B cell (primary cell): ENCODE measurements around the gene FER. TPM values are rescaled to one million over a fixed set of nuclear protein-coding genes. Genes with fewer than 3 reads are reported as not detected.

Experiments used
- ATAC-seq: fragments of 200-7000 bp; cut with Tn5 transposase; one replicate; pipeline ENCODE4 v1.10.0; 2021; ENCODE audit warnings: low read depth, mild to moderate bottlenecking, moderate number of reproducible peaks, moderate library complexity
- CTCF ChIA-PET: fragments of 350-600 bp; sonication (Branson Sonifier 250); formaldehyde crosslinking; loops from one replicate; lab custom pipeline; 2021; ENCODE audit warnings: antibody characterized with exemption, inconsistent platforms; lab: Charles Lee
- POLR2A ChIA-PET: fragments of 350-600 bp; sonication (Branson Sonifier 250); formaldehyde crosslinking; loops from one replicate; lab custom pipeline; 2021; ENCODE audit warnings: antibody characterized with exemption; lab: Charles Lee
- DNase-seq: peaks from one replicate; pipeline ENCODE4 v3.0.0; 2013
- H2AFZ ChIP-seq: 2 replicates; pipeline ENCODE4 v1.6.1; 2012; ENCODE audit warnings: mild to moderate bottlenecking, low read depth, low read length; ENCODE audit not compliant: insufficient read depth, poor library complexity, severe bottlenecking
- H3K27ac ChIP-seq, 2 donors: 1 replicate in 1 of 2; 2 replicates in 1 of 2; pipeline ENCODE4 v1.5.1; 2012 to 2013; ENCODE audit warnings: low read length in 2 of 2, mild to moderate bottlenecking in 2 of 2, moderate library complexity in 1 of 2
- H3K27me3 ChIP-seq, 4 experiments: fragments of 200-600 bp in 1 of 4; sonication (generic) in 1 of 4; replicated peaks in 1 of 4; 1 replicate in 2 of 4; 2 replicates in 2 of 4; pipeline versions ENCODE4 v1.6.1 to v1.7.0; 2013 to 2016; ENCODE audit warnings: low read length in 3 of 4, mild to moderate bottlenecking in 2 of 4, mixed read lengths in 1 of 4, moderate library complexity in 1 of 4; ENCODE audit not compliant: insufficient read depth in 4 of 4, control insufficient read depth in 3 of 4; ENCODE audit errors: control extremely low read depth in 1 of 4
- H3K36me3 ChIP-seq, 2 experiments: replicated peaks in 1 of 2; 1 replicate in 1 of 2; 2 replicates in 1 of 2; pipeline versions ENCODE4 v1.6.1 to v1.7.1; 2013; ENCODE audit warnings: low read length in 1 of 2; ENCODE audit not compliant: insufficient read depth in 2 of 2, control insufficient read depth in 1 of 2; ENCODE audit errors: control extremely low read depth in 1 of 2, extremely low read depth in 1 of 2
- H3K4me1 ChIP-seq, 2 donors: fragments of 200-600 bp in 1 of 2; sonication (generic) in 1 of 2; 1 replicate in 1 of 2; 2 replicates in 1 of 2; pipeline versions ENCODE4 v1.5.1 to v1.6.1; 2013 to 2017; ENCODE audit warnings: low read length in 2 of 2; ENCODE audit not compliant: control insufficient read depth in 2 of 2, insufficient read depth in 2 of 2
- H3K4me2 ChIP-seq: replicated peaks from 2 replicates; pipeline ENCODE3; 2012; ENCODE audit warnings: mild to moderate bottlenecking, low read depth, low read length; ENCODE audit not compliant: poor library complexity, severe bottlenecking
- H3K4me3 ChIP-seq, 5 experiments: fragments of 200-600 bp in 1 of 5; sonication (generic) in 1 of 5; 1 replicate in 3 of 5; 2 replicates in 2 of 5; pipeline versions ENCODE4 v1.5.1 to v1.7.0; 2011 to 2016; ENCODE audit warnings: low read length in 4 of 5, mild to moderate bottlenecking in 4 of 5, low read depth in 2 of 5, control low read depth in 1 of 5, moderate library complexity in 1 of 5; ENCODE audit not compliant: insufficient read depth in 1 of 5; ENCODE audit errors: control extremely low read depth in 1 of 5, extremely low read depth in 1 of 5
- H3K79me2 ChIP-seq: fragments of 200-600 bp; sonication (generic); one replicate; pipeline ENCODE4 v1.6.0; 2016; ENCODE audit warnings: low read length; ENCODE audit not compliant: control insufficient read depth, insufficient read depth
- H3K9ac ChIP-seq: fragments of 200-600 bp; sonication (generic); 2 replicates; pipeline ENCODE4 v1.6.1; 2017; ENCODE audit warnings: mild to moderate bottlenecking, low read length, moderate library complexity
- H3K9me3 ChIP-seq, 3 donors: one replicate each; pipeline versions ENCODE4 v1.6.1 to v1.7.1; 2013; ENCODE audit warnings: low read length in 2 of 3; ENCODE audit not compliant: control insufficient read depth in 2 of 3, insufficient read depth in 1 of 3; ENCODE audit errors: control extremely low read depth in 1 of 3
- H4K20me1 ChIP-seq: 2 replicates; pipeline ENCODE4 v1.6.0; 2012; ENCODE audit warnings: mild to moderate bottlenecking, low read length; ENCODE audit not compliant: insufficient read depth, control insufficient read depth, poor library complexity, severe bottlenecking
- H3K27ac Mint-ChIP-seq: one replicate; pipeline ENCODE4 v1.8.0; 2021; ENCODE audit warnings: mixed read lengths
- H3K27me3 Mint-ChIP-seq: one replicate; pipeline ENCODE4 v1.8.0; 2021; ENCODE audit warnings: mixed read lengths
- H3K4me1 Mint-ChIP-seq: one replicate; pipeline ENCODE4 v1.8.0; 2021; ENCODE audit warnings: mixed read lengths
- H3K4me3 Mint-ChIP-seq: one replicate; pipeline ENCODE4 v1.8.0; 2021; ENCODE audit warnings: mixed read lengths
- H3K9me3 Mint-ChIP-seq: one replicate; pipeline ENCODE4 v1.8.0; 2022; ENCODE audit warnings: mixed read lengths; ENCODE audit not compliant: insufficient read depth
- EZH2 ChIP-seq: IDR thresholded peaks from 2 replicates; pipeline ENCODE4 v1.6.1; 2012; ENCODE audit warnings: borderline replicate concordance, low read depth, mild to moderate bottlenecking, moderate library complexity, low read length; ENCODE audit not compliant: insufficient read depth, poor library complexity, severe bottlenecking
- WGBS: methylation state at CpG from one replicate; pipeline ENCODE4 v1.1.5; 2013; ENCODE audit warnings: missing lambda C conversion rate; ENCODE audit not compliant: insufficient coverage; 5-methylcytosine and 5-hydroxymethylcytosine counted together
- intact Hi-C: fragments of 100-400 bp; cut with micrococcal nuclease; formaldehyde crosslinking; loops from one replicate; pipeline ENCODE4 v1.10.0; 2022
- polyA plus RNA-seq: library from polyadenylated mRNA; depleted of rRNA; stranded (reverse); fragments of >200 nt; gene quantifications from 2 replicates; pipeline ENCODE4 v1.2.3, GENCODE V29; 2012
- total RNA-seq, 2 donors: library from RNA; stranded (reverse); fragments of 120-200 nt in 1 of 2; gene quantifications; 1 replicate in 1 of 2; 2 replicates in 1 of 2; pipeline versions ENCODE4 v1.2.3 to v1.2.4, GENCODE V29; 2013 to 2022
- TF ChIP-seq, protein P1 (sequence below): fragments of 200-600 bp; IDR thresholded peaks from one replicate; pipeline ENCODE4 v1.8.0; 2022; ENCODE audit warnings: antibody characterized with exemption, mild to moderate bottlenecking

Gene FER
- total and polyA plus RNA-seq, 2 donors (not counting 1 experiment from before 2014, with no cell fraction given), result 1.3 to 41.3 TPM

DNA sequence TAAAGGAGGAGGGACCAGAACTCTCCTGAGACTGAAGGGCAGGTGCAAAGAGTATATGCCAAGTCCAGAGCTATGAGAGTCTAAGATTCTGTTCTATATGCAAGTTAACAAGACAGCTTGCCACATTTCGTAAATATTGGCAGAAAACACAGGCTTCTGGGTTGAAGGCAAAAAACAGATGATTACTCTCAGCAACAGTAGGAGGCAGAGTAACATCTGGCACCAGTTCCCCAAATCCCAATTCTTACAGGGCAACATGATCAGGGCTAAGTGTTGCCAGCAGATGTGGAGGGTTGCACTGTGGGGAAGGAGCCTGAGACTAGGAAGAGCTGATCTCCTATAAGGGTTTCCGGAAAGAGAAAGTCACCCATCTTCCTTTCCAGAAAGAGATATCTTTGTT, 482.7 kb downstream of the FER start:
- H3K4me3 Mint-ChIP-seq, result no peak overlapping the region
- H3K27me3 Mint-ChIP-seq, result peaks cover 5% of the 10 kb centered on the region
- H3K79me2 ChIP-seq, result no peaks in the 10 kb centered on the region
- no peaks in the 10 kb centered on the region for H3K4me1 ChIP-seq
- H3K9me3 ChIP-seq, result peaks cover 0 to 6% (median 0%) of the 10 kb centered on the region in 3 donors
- peaks cover 0 to 8% (median 1%) of the 10 kb centered on the region in 4 experiments for H3K27me3 ChIP-seq
- no peak overlapping the region for H2AFZ ChIP-seq
- no peaks in the 10 kb centered on the region for H3K36me3 ChIP-seq
- ChIA-PET POLR2A (no interaction called here), CTCF (no interaction called here)
- H3K4me2 ChIP-seq, result no peak overlapping the region
- no peak overlapping the region for H3K27ac Mint-ChIP-seq
- H3K4me3 ChIP-seq, result no peak overlapping the region
- ATAC-seq (no peak), DNase-seq (no peak)
- no peaks in the 10 kb centered on the region for H3K4me1 Mint-ChIP-seq
- intact Hi-C loops, result no loop called here
- no CpG with 5 or more reads among the region's 2 CpGs for WGBS
- no peak for TF ChIP-seq EZH2
- TF ChIP-seq, protein P1, sequence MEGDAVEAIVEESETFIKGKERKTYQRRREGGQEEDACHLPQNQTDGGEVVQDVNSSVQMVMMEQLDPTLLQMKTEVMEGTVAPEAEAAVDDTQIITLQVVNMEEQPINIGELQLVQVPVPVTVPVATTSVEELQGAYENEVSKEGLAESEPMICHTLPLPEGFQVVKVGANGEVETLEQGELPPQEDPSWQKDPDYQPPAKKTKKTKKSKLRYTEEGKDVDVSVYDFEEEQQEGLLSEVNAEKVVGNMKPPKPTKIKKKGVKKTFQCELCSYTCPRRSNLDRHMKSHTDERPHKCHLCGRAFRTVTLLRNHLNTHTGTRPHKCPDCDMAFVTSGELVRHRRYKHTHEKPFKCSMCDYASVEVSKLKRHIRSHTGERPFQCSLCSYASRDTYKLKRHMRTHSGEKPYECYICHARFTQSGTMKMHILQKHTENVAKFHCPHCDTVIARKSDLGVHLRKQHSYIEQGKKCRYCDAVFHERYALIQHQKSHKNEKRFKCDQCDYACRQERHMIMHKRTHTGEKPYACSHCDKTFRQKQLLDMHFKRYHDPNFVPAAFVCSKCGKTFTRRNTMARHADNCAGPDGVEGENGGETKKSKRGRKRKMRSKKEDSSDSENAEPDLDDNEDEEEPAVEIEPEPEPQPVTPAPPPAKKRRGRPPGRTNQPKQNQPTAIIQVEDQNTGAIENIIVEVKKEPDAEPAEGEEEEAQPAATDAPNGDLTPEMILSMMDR, result no peak
- H4K20me1 ChIP-seq, result no peaks in the 10 kb centered on the region
- H3K9me3 Mint-ChIP-seq, result peaks cover 4% of the 10 kb centered on the region
- no peak overlapping the region for H3K9ac ChIP-seq
- H3K27ac ChIP-seq, result no peak overlapping the region

DNA sequence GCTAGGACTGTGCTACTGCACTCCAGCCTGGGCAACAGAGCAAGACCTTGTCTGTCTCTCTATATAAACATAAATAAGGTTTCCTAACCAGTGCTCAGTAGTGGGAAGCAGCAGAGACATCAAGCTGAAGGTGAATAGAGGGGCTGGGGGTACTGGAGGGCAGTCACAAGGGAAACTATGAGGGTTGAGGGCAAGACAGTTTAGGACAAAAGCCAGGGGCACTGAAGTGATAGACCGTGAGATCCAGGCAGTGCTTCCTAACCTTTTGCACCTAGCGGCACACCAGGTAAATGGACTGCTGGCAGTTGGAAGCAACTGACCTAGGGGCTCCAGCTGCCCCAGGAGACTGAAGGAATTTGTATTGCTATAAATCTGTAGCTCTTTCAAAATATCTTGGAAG, 483.6 kb downstream of the FER start:
- no peak overlapping the region for H3K27ac Mint-ChIP-seq
- no peaks in the 10 kb centered on the region for H3K79me2 ChIP-seq
- peaks cover 7% of the 10 kb centered on the region for H3K9me3 Mint-ChIP-seq
- peaks cover 0 to 11% (median 0%) of the 10 kb centered on the region in 3 donors for H3K9me3 ChIP-seq
- ChIA-PET CTCF (no interaction called here), POLR2A (no interaction called here)
- no peaks in the 10 kb centered on the region for H3K4me1 Mint-ChIP-seq
- H3K36me3 ChIP-seq, result no peaks in the 10 kb centered on the region
- H3K4me3 Mint-ChIP-seq, result no peak overlapping the region
- intact Hi-C loops, result no loop called here
- H2AFZ ChIP-seq, result no peak overlapping the region
- WGBS, result 100% methylated on average over 2 of the region's 2 CpGs
- H3K4me2 ChIP-seq, result no peak overlapping the region
- DNase-seq, result no peak
- H3K27ac ChIP-seq, result no peak overlapping the region
- no peak for ATAC-seq
- H3K27me3 Mint-ChIP-seq, result peaks cover 5% of the 10 kb centered on the region
- TF ChIP-seq EZH2, result no peak
- TF ChIP-seq, protein P1, result no peak
- no peaks in the 10 kb centered on the region for H3K4me1 ChIP-seq
- no peak overlapping the region for H3K4me3 ChIP-seq
- H3K27me3 ChIP-seq, result peaks cover 0 to 8% (median 1%) of the 10 kb centered on the region in 4 experiments
- no peaks in the 10 kb centered on the region for H4K20me1 ChIP-seq
- H3K9ac ChIP-seq, result no peak overlapping the region
